Measurements from ENCODE around the gene AVPR2. TPM values are rescaled to one million over a fixed set of nuclear protein-coding genes. Genes with fewer than 3 reads are reported as not detected.

AVPR2 gene
- total and polyA plus RNA-seq, 9 donors: 0.34 to 1.5 (median 0.55) TPM; not detected in 3

DNA sequence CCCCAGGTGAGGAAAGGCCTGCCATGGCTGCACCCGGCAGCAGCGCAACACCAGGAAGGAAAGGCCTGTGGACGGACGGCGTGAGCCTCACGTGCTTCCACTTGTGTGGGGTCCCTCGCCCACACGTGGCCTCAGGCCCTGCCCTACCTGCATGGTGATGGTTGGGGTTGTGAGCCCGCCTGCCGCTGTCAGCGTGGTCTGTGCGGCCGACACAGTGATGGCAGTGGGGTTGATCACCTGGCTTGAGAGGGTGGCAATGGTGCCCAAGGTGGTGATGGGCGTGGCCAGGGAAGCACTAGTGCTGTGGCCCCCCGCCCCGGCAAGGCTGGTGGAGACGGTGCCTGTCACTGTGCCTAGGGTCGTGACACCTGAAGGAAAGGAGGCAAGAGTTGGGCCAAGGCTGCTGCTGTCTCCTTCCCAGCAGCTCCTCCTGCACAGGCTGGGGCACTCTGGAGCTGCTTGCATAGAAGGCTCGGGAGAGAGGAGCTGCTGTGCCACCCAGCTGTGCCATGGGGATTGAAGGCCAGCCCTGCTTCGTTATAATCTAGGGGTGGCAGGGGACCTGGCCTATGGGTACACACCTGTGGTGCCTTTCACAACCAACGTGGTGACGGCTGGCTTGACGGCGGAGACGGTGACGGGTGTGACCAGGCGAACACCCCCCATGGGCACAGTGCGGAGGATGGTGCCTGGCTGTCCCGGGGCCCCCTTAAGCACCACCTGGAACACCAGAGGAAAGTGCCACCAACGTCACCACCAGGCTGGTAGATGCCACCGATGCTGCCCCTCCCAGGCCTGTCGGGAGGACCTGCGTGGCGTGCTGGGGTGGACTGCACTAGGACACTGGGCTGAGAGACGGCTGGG, 51.8 kb downstream of the AVPR2 start:
- intact Hi-C loops (cut with DNase I): loop anchor here in 2 of 4 donors (5.0 to 10.0 kb wide), 2 partner anchors 189 to 411 kb away; no protein-coding TSS in a partner anchor
- no peaks in the 10 kb centered on the region for H3K27me3 ChIP-seq
- TF ChIP-seq, protein P1, sequence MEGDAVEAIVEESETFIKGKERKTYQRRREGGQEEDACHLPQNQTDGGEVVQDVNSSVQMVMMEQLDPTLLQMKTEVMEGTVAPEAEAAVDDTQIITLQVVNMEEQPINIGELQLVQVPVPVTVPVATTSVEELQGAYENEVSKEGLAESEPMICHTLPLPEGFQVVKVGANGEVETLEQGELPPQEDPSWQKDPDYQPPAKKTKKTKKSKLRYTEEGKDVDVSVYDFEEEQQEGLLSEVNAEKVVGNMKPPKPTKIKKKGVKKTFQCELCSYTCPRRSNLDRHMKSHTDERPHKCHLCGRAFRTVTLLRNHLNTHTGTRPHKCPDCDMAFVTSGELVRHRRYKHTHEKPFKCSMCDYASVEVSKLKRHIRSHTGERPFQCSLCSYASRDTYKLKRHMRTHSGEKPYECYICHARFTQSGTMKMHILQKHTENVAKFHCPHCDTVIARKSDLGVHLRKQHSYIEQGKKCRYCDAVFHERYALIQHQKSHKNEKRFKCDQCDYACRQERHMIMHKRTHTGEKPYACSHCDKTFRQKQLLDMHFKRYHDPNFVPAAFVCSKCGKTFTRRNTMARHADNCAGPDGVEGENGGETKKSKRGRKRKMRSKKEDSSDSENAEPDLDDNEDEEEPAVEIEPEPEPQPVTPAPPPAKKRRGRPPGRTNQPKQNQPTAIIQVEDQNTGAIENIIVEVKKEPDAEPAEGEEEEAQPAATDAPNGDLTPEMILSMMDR (IDR thresholded peaks at IDR 0.05): no peak
- TF ChIP-seq EP300 (IDR thresholded peaks at IDR 0.05) (no peak), POLR2A (IDR thresholded peaks at IDR 0.05) (no peak)
- no peaks in the 10 kb centered on the region for H3K36me3 ChIP-seq
- no peak overlapping the region for H3K27ac ChIP-seq
- DNase-seq: no peak
- WGBS, 3 donors: 91 to 92% (median 91%) methylated on average over 35 of the region's 35 CpGs
- H3K4me3 ChIP-seq: no peak overlapping the region
- H3K4me1 ChIP-seq (ENCODE audit: insufficient read depth): no peaks in the 10 kb centered on the region
- H3K9me3 ChIP-seq: no peaks in the 10 kb centered on the region

Other genes starting within 250 kb of the AVPR2 start
- gene PNCK, start 230.9 kb upstream of the AVPR2 start, total RNA-seq: 1 to 10 TPM in 4 of 7 donors, under 1 TPM in 2, not detected in 1; 0.51 to 5.9 (median 1.6) TPM
- gene PNCK, start 230.9 kb upstream of the AVPR2 start, polyA plus RNA-seq: 1 to 10 TPM in 1 of 2 donors, under 1 TPM in 1; 0.87 to 1.1 TPM
- 10 to 100 TPM in 5 of 7 donors, 1 to 10 TPM in 2; 6.3 to 23.5 (median 16.3) TPM for gene SLC6A8, start 216.7 kb upstream of the AVPR2 start, total RNA-seq
- 10 to 100 TPM in 1 of 2 donors, 1 to 10 TPM in 1; 7.5 to 10.0 TPM for gene SLC6A8, start 216.7 kb upstream of the AVPR2 start, polyA plus RNA-seq
- 100 to 1,000 TPM in 5 of 7 donors, 10 to 100 TPM in 2; 53.7 to 146 (median 126) TPM for gene BCAP31, start 180.3 kb upstream of the AVPR2 start, total RNA-seq
- 100 to 1,000 TPM; 151 to 195 TPM for gene BCAP31, start 180.3 kb upstream of the AVPR2 start, polyA plus RNA-seq
- 10 to 100 TPM in 1 of 7 donors, 1 to 10 TPM in 6; 6.1 to 11.1 (median 9.1) TPM for gene ABCD1, start 179.8 kb upstream of the AVPR2 start, total RNA-seq
- 1 to 10 TPM; 1.4 to 5.1 TPM for gene ABCD1, start 179.8 kb upstream of the AVPR2 start, polyA plus RNA-seq
- gene PLXNB3, start 140.4 kb upstream of the AVPR2 start, total RNA-seq: 1 to 10 TPM in 3 of 7 donors, under 1 TPM in 4; 0.46 to 5.0 (median 0.95) TPM
- 1 to 10 TPM in 1 of 2 donors, under 1 TPM in 1; 0.79 to 3.6 TPM for gene PLXNB3, start 140.4 kb upstream of the AVPR2 start, polyA plus RNA-seq
- gene SRPK3, start 123.6 kb upstream of the AVPR2 start, total RNA-seq: 1 to 10 TPM; 1.1 to 2.1 (median 1.6) TPM
- gene SRPK3, start 123.6 kb upstream of the AVPR2 start, polyA plus RNA-seq: under 1 TPM; 0.25 to 0.65 TPM
- 10 to 100 TPM; 48.5 to 58.5 (median 54.7) TPM for gene IDH3G, start 110.3 kb upstream of the AVPR2 start, total RNA-seq
- 10 to 100 TPM; 41.3 to 44.2 TPM for gene IDH3G, start 110.3 kb upstream of the AVPR2 start, polyA plus RNA-seq
- 100 to 1,000 TPM; 123 to 181 (median 155) TPM for gene SSR4, start 110.0 kb upstream of the AVPR2 start, total RNA-seq
- 100 to 1,000 TPM; 120 to 261 TPM for gene SSR4, start 110.0 kb upstream of the AVPR2 start, polyA plus RNA-seq
- gene PDZD4, start 74.1 kb upstream of the AVPR2 start, total RNA-seq: 1 to 10 TPM in 4 of 7 donors, under 1 TPM in 3; 0.73 to 8.6 (median 2.7) TPM
- 1 to 10 TPM; 2.0 to 2.2 TPM for gene PDZD4, start 74.1 kb upstream of the AVPR2 start, polyA plus RNA-seq
- gene L1CAM, start 18.5 kb upstream of the AVPR2 start, total RNA-seq: 1 to 10 TPM in 3 of 7 donors, under 1 TPM in 3, not detected in 1; 0.36 to 3.0 (median 1.1) TPM
- 1 to 10 TPM in 1 of 2 donors, under 1 TPM in 1; 0.63 to 1.1 TPM for gene L1CAM, start 18.5 kb upstream of the AVPR2 start, polyA plus RNA-seq
- 10 to 100 TPM in 5 of 7 donors, 1 to 10 TPM in 2; 7.0 to 22.3 (median 11.4) TPM for gene ARHGAP4, start 21.6 kb downstream of the AVPR2 start, total RNA-seq
- 10 to 100 TPM in 1 of 2 donors, 1 to 10 TPM in 1; 1.2 to 14.7 TPM for gene ARHGAP4, start 21.6 kb downstream of the AVPR2 start, polyA plus RNA-seq
- gene NAA10, start 30.4 kb downstream of the AVPR2 start, total RNA-seq: 10 to 100 TPM; 36.7 to 95.5 (median 64.2) TPM
- gene NAA10, start 30.4 kb downstream of the AVPR2 start, polyA plus RNA-seq: 10 to 100 TPM; 64.9 to 87.3 TPM
- gene RENBP, start 40.0 kb downstream of the AVPR2 start, total RNA-seq: 1 to 10 TPM in 6 of 7 donors, under 1 TPM in 1; 0.80 to 4.9 (median 2.5) TPM
- 1 to 10 TPM; 1.2 to 2.8 TPM for gene RENBP, start 40.0 kb downstream of the AVPR2 start, polyA plus RNA-seq
- gene HCFC1, start 67.1 kb downstream of the AVPR2 start, total RNA-seq: 10 to 100 TPM; 26.3 to 62.5 (median 53.1) TPM
- gene HCFC1, start 67.1 kb downstream of the AVPR2 start, polyA plus RNA-seq: 10 to 100 TPM; 13.3 to 19.7 TPM
- 10 to 100 TPM in 3 of 7 donors, 1 to 10 TPM in 4; 4.4 to 11.6 (median 9.4) TPM for gene TMEM187, start 68.1 kb downstream of the AVPR2 start, total RNA-seq
- gene TMEM187, start 68.1 kb downstream of the AVPR2 start, polyA plus RNA-seq: 1 to 10 TPM; 2.6 to 9.8 TPM
- 10 to 100 TPM; 17.0 to 97.4 (median 52.6) TPM for gene IRAK1, start 115.2 kb downstream of the AVPR2 start, total RNA-seq
- gene IRAK1, start 115.2 kb downstream of the AVPR2 start, polyA plus RNA-seq: 10 to 100 TPM; 10.5 to 25.8 TPM
- 10 to 100 TPM; 46.4 to 91.2 (median 62.4) TPM for gene MECP2, start 193.0 kb downstream of the AVPR2 start, total RNA-seq
- 10 to 100 TPM; 26.8 to 29.6 TPM for gene MECP2, start 193.0 kb downstream of the AVPR2 start, polyA plus RNA-seq
- not detected for gene OPN1LW, start 239.6 kb downstream of the AVPR2 start, total RNA-seq
- not detected for gene OPN1LW, start 239.6 kb downstream of the AVPR2 start, polyA plus RNA-seq

All from ovary (tissue), 9 donors.